GM12864 (cell line): ENCODE results near the gene PACC1.

Source experiments
- DNase-seq: peaks from one replicate; pipeline ENCODE4 v3.0.0-alpha.2; 2011; ENCODE audit warnings: low read depth
- H3K4me3 ChIP-seq: 2 replicates; pipeline ENCODE4 v1.5.1; 2011; ENCODE audit warnings: mild to moderate bottlenecking, low read depth, low read length, control low read depth
- CTCF ChIP-seq: IDR thresholded peaks from 2 replicates; pipeline ENCODE4 v1.5.1; 2011; ENCODE audit warnings: low read depth, mild to moderate bottlenecking, moderate library complexity, low read length, control low read depth, inconsistent platforms; ENCODE audit errors: missing control alignments

The PACC1 gene

DNA sequence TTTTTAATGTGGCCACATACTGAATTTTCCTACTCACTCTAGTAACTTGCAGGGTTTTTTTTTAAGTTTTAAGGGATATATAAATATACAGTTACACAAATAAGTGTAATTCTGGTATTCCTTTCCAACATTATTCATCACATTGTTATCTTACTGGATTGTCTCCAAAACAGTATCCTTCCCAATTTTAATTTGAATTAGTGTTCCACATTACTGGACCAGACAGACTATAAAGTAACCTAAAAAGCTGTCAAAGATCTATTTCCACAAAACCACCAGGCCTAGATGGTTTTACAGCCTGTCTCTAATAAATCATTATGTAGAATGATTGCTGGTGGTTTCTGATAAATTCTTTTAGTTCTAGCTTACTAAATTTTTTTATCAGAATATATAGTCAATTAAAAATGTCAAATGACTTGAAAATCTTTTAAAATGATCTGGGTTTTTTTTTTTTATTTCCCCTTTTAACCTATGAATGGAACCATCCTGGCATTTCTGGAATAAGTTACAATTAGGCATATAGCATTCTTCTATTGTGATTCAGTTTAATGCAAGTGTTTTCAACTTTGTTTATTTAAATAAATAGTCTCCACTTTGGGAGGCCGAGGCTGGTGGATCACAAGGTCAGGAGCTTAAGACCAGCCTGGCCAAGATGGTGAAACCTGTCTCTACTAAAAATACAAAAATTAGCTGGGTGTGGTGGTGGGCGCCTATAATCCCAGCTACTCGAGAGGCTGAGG, 59.3 kb downstream of the PACC1 start:
- no peak for TF ChIP-seq CTCF
- DNase-seq, result no peak
- H3K4me3 ChIP-seq, result no peak overlapping the region

DNA sequence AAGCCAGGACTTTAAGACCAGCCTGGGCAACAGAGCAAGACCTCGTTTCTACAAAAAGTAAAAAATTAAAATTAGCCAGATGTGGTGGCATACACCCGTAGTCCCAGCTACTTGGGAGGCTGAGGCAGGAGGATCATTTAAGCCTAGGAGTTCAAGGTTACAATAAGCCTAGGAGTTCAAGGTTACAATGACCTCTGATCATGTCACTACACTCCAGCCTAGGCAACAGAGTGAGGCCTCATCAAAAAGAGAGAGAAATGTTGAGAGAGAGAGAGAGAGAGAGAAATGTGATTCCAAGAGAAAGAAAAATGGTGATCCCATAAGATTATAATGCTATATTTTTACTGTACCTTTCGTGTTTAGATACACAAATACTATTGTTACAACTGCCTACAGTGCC, 60.2 kb downstream of the PACC1 start:
- no peak for DNase-seq
- H3K4me3 ChIP-seq, result no peak overlapping the region
- TF ChIP-seq CTCF, result no peak

- TF ChIP-seq CTCF, result no peak
- H3K4me3 ChIP-seq, result no peak overlapping the region
- DNase-seq, result no peak
Observed at GRCh38 chr1:212353181-212353580, 61.5 kb downstream of the PACC1 start.

DNA sequence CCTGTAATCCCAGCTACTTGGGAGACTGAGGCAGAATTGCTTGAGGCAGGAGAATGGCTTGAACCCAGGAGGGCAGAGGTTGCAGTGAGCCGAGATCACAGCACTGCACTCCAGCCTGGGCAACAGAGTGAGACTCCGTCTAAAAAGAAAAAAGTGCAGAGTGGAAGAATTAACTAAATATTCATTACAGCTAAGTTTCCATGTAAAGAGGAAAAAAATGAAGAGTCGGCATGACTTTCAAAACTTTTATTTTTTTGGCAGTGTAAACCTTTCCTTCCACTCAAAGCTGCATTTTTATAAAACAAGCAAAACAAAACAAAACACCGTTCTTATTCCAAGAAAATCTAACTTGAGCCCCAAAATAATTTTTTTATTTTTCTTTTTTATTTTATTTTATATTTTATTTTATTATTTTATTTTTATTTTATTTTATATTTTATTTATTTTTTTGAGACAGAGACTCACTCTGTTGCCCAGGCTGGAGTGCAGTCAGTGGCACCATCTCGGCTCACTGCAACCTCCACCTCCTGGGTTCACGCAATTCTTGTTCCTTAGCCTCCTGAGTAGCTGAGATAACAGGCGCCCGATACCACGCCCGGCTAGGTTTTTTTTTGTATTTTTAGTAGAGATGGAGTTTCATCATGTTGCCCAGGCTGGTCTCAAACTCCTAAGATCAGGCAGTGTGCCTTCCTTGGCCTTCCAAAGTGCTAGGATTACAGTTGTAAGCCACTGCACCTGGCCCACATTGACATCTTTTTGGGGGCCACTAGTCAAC, 62.9 kb downstream of the PACC1 start:
- DNase-seq, result no peak
- TF ChIP-seq CTCF, result no peak
- H3K4me3 ChIP-seq, result no peak overlapping the region

GRCh38 chr1:212346601-212347000, 68.1 kb downstream of the PACC1 start:
- no peak for TF ChIP-seq CTCF
- no peak for DNase-seq
- H3K4me3 ChIP-seq, result no peak overlapping the region

DNA sequence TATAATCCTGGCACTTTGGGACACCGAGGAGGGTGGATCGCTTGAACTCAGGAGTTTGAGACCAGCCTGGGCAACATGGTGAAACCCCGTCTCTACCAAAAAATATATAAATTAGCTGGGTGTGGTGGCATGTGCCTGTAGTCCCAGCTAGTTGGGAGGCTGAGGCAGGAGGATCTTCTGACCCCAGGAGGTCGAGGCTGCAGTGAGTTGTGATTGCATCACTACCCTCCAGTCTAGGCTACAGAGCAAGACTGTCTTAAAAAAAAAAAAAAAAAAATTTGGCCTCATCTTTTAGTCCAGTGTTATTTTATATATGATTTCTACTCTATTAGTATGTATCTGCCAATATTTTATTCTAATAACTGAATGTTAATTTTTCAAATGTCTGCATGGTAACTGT, 69.8 kb downstream of the PACC1 start:
- TF ChIP-seq CTCF, result no peak
- no peak overlapping the region for H3K4me3 ChIP-seq
- no peak for DNase-seq

- H3K4me3 ChIP-seq, result no peak overlapping the region
- no peak for TF ChIP-seq CTCF
- DNase-seq, result no peak
Observed at GRCh38 chr1:212341090-212341489, 73.6 kb downstream of the PACC1 start.
